Fibroblast of skin of left biceps (primary cell): ENCODE data around the gene MSLN.

Source experiments
- DNase-seq, 2 experiments: peaks; one replicate each; pipeline ENCODE4 v3.0.0-alpha.2; 2013; ENCODE audit warnings: low read depth in 2 of 2

MSLN gene

GRCh38 chr16:804193-805048, 43.9 kb downstream of the MSLN start:
- no peak for DNase-seq

- DNase-seq, result no peak
Measured at GRCh38 chr16:805474-805873, 44.9 kb downstream of the MSLN start.

GRCh38 chr16:807347-808084, 47.0 kb downstream of the MSLN start:
- DNase-seq, result peak; percentile 57 to 71

- no peak for DNase-seq
Measured at GRCh38 chr16:808085-808386, 47.5 kb downstream of the MSLN start.

GRCh38 chr16:813204-813915, 52.8 kb downstream of the MSLN start:
- no peak for DNase-seq

- DNase-seq, result no peak
Measured at GRCh38 chr16:813916-814412, 53.4 kb downstream of the MSLN start.

- peak in 1 of 2 experiments; percentile 9 for DNase-seq
Measured at GRCh38 chr16:814974-815373, 54.4 kb downstream of the MSLN start.

GRCh38 chr16:815861-816260, 55.3 kb downstream of the MSLN start:
- no peak for DNase-seq

- DNase-seq, result no peak
Measured at GRCh38 chr16:817001-817906, 56.7 kb downstream of the MSLN start.

- DNase-seq, result no peak
Measured at GRCh38 chr16:818132-818531, 57.6 kb downstream of the MSLN start.
